Measurements from ENCODE around the gene EYA4.
"Not testable (repeated sequence)": the region's sequence is repeated elsewhere in the genome, so short reads cannot be mapped to it uniquely, and the experiment has no call there.

The EYA4 gene

GRCh38 chr6:133392641-133393040 is 151.5 kb downstream of the EYA4 start:
- H3K4me1 ChIP-seq: peaks cover 30% of the 10 kb centered on the region
- peaks cover 4% of the 10 kb centered on the region; the same call in 1 of the 2 replicates for H3K9me3 ChIP-seq
- H3K36me3 ChIP-seq: no peaks in the 10 kb centered on the region
- H3K4me3 ChIP-seq (ENCODE audit: low read depth, low read length): no peak overlapping the region
- DNase-seq: no peak
- TF ChIP-seq CTCF (IDR thresholded peaks at IDR 0.05; ENCODE audit: low read depth, low read length): no peak
- no peaks in the 10 kb centered on the region for H3K27me3 ChIP-seq

- Histone ChIP-seq H3K4me1 (peaks cover 32% of the 10 kb centered on the region), H3K9me3 (peaks cover 4% of the 10 kb centered on the region; the same call in 1 of the 2 replicates), H3K4me3 (ENCODE audit: low read depth, low read length) (no peak overlapping the region), H3K36me3 (no peaks in the 10 kb centered on the region), H3K27me3 (no peaks in the 10 kb centered on the region)
- DNase-seq: no peak
- TF ChIP-seq CTCF (IDR thresholded peaks at IDR 0.05; ENCODE audit: low read depth, low read length): no peak
Observed at GRCh38 chr6:133393891-133394290, 152.7 kb downstream of the EYA4 start.

GRCh38 chr6:133394630-133395029 is 153.5 kb downstream of the EYA4 start:
- H3K36me3 ChIP-seq: no peaks in the 10 kb centered on the region
- no peak overlapping the region for H3K4me3 ChIP-seq (ENCODE audit: low read depth, low read length)
- no peak for TF ChIP-seq CTCF (IDR thresholded peaks at IDR 0.05; ENCODE audit: low read depth, low read length)
- H3K9me3 ChIP-seq: peaks cover 4% of the 10 kb centered on the region; the same call in 1 of the 2 replicates
- H3K4me1 ChIP-seq: peaks cover 32% of the 10 kb centered on the region
- DNase-seq: no peak
- H3K27me3 ChIP-seq: no peaks in the 10 kb centered on the region

- no peak overlapping the region for H3K4me3 ChIP-seq (ENCODE audit: low read depth, low read length)
- peaks cover 4% of the 10 kb centered on the region; the same call in 1 of the 2 replicates for H3K9me3 ChIP-seq
- H3K4me1 ChIP-seq: peaks cover 29% of the 10 kb centered on the region
- H3K27me3 ChIP-seq: no peaks in the 10 kb centered on the region
- no peak for TF ChIP-seq CTCF (IDR thresholded peaks at IDR 0.05; ENCODE audit: low read depth, low read length)
- no peaks in the 10 kb centered on the region for H3K36me3 ChIP-seq
- DNase-seq: peak; percentile 34
Observed at GRCh38 chr6:133396233-133396983, 155.3 kb downstream of the EYA4 start.

GRCh38 chr6:133396984-133397348 is 155.8 kb downstream of the EYA4 start:
- H3K36me3 ChIP-seq: no peaks in the 10 kb centered on the region
- peaks cover 4% of the 10 kb centered on the region; the same call in 1 of the 2 replicates for H3K9me3 ChIP-seq
- TF ChIP-seq CTCF (IDR thresholded peaks at IDR 0.05; ENCODE audit: low read depth, low read length): no peak
- no peak for DNase-seq
- no peaks in the 10 kb centered on the region for H3K27me3 ChIP-seq
- H3K4me3 ChIP-seq (ENCODE audit: low read depth, low read length): no peak overlapping the region
- H3K4me1 ChIP-seq: peaks cover 29% of the 10 kb centered on the region

GRCh38 chr6:133397601-133398000 is 156.4 kb downstream of the EYA4 start:
- H3K27me3 ChIP-seq; H3K9me3 ChIP-seq; H3K36me3 ChIP-seq; H3K4me3 ChIP-seq (ENCODE audit: low read depth, low read length): not testable (repeated sequence)
- peak; percentile 16 for DNase-seq
- H3K4me1 ChIP-seq: peaks cover 29% of the 10 kb centered on the region
